GM08714 (cell line): Measurements from ENCODE around the gene BMP8A.

ENCODE experiments used
- H3K4me3 ChIP-seq: fragments of 200-500 bp; sonication (Bioruptor generic); 2 replicates; pipeline ENCODE4 v1.5.1; 2014; ENCODE audit warnings: mild to moderate bottlenecking, low read length, inconsistent platforms
- ZNF274 ChIP-seq: IDR thresholded peaks from 2 replicates; pipeline ENCODE4 v1.6.1; 2012; ENCODE audit warnings: mild to moderate bottlenecking, low read depth, low read length

The BMP8A gene

GRCh38 chr1:39544327-39544726 is 52.9 kb downstream of the BMP8A start:
- no peak overlapping the region for H3K4me3 ChIP-seq
- TF ChIP-seq ZNF274, result no peak

GRCh38 chr1:39545531-39545930 is 54.1 kb downstream of the BMP8A start:
- no peak for TF ChIP-seq ZNF274
- H3K4me3 ChIP-seq, result no peak overlapping the region

- TF ChIP-seq ZNF274, result no peak
These were observed 62.8 kb downstream of the BMP8A start for GRCh38 chr1:39554277-39554676.

GRCh38 chr1:39561279-39561678 is 69.8 kb downstream of the BMP8A start:
- no peak for TF ChIP-seq ZNF274
- no peak overlapping the region for H3K4me3 ChIP-seq

More at GRCh38 chr1:39554277-39554676, 62.8 kb downstream of the BMP8A start:
- no peak overlapping the region for H3K4me3 ChIP-seq

- H3K4me3 ChIP-seq, result no peak overlapping the region
- no peak for TF ChIP-seq ZNF274
These were observed 71.5 kb downstream of the BMP8A start for GRCh38 chr1:39562886-39563285.

- no peak overlapping the region for H3K4me3 ChIP-seq
- TF ChIP-seq ZNF274, result no peak
These were observed 72.2 kb downstream of the BMP8A start for GRCh38 chr1:39563669-39564068.

- H3K4me3 ChIP-seq, result no peak overlapping the region
- TF ChIP-seq ZNF274, result no peak
These were observed 72.9 kb downstream of the BMP8A start for GRCh38 chr1:39564340-39564739.

- H3K4me3 ChIP-seq, result no peak overlapping the region
- no peak for TF ChIP-seq ZNF274
These were observed 73.5 kb downstream of the BMP8A start for GRCh38 chr1:39564941-39565340.

- TF ChIP-seq ZNF274, result no peak
- H3K4me3 ChIP-seq, result no peak overlapping the region
These were observed 75.2 kb downstream of the BMP8A start for GRCh38 chr1:39566441-39567137.

- no peak for TF ChIP-seq ZNF274
- no peak overlapping the region for H3K4me3 ChIP-seq
These were observed 75.9 kb downstream of the BMP8A start for GRCh38 chr1:39567302-39567701.

GRCh38 chr1:39568208-39568607 is 76.8 kb downstream of the BMP8A start:
- H3K4me3 ChIP-seq, result no peak overlapping the region
- TF ChIP-seq ZNF274, result no peak

- H3K4me3 ChIP-seq, result no peak overlapping the region
- no peak for TF ChIP-seq ZNF274
These were observed 77.6 kb downstream of the BMP8A start for GRCh38 chr1:39569034-39569433.

GRCh38 chr1:39570477-39571177 is 79.2 kb downstream of the BMP8A start:
- no peak overlapping the region for H3K4me3 ChIP-seq
- no peak for TF ChIP-seq ZNF274

- no peak overlapping the region for H3K4me3 ChIP-seq
These were observed 79.7 kb downstream of the BMP8A start for GRCh38 chr1:39571178-39571483.

GRCh38 chr1:39572379-39573096 is 81.1 kb downstream of the BMP8A start:
- no peak overlapping the region for H3K4me3 ChIP-seq
- no peak for TF ChIP-seq ZNF274

More at GRCh38 chr1:39571178-39571483, 79.7 kb downstream of the BMP8A start:
- no peak for TF ChIP-seq ZNF274
